ENCODE results near the gene EDN2. TPM values are rescaled to one million over a fixed set of nuclear protein-coding genes. Genes with fewer than 3 reads are reported as not detected.

EDN2 gene
- total and polyA plus RNA-seq, 8 donors = 1.5 to 71.8 (median 2.5) TPM; not detected in 3

- H3K4me1 ChIP-seq = peaks cover 22 to 39% (median 31%) of the 10 kb centered on the region in 4 donors
- peak overlapping the region; percentile 15 to 67 (median 63) for H3K27ac ChIP-seq
- peak; percentile 89 to 91 for DNase-seq
- H3K27me3 ChIP-seq = peaks cover 0 to 13% (median 0%) of the 10 kb centered on the region in 3 donors
- no peaks in the 10 kb centered on the region for H3K36me3 ChIP-seq
- no peaks in the 10 kb centered on the region for H3K9me3 ChIP-seq
- no peak for TF ChIP-seq POLR2A (IDR thresholded peaks at IDR 0.05)
- TF ChIP-seq EP300 (IDR thresholded peaks at IDR 0.05) = no peak
- TF ChIP-seq CTCF (IDR thresholded peaks at IDR 0.05) = peak in 5 of 7 experiments; percentile 68 to 87 (median 84)
- TF ChIP-seq POLR2AphosphoS5 (IDR thresholded peaks at IDR 0.05) = peak in 1 of 3 donors; percentile 15
- 15 to 54% (median 15%) methylated on average over 13 to 17 of the region's 17 CpGs for WGBS, 5 donors
- no peak overlapping the region for H3K4me3 ChIP-seq
- intact Hi-C loops (cut with DNase I; ENCODE audit: low total_unique reads) = no loop called here
Observed at GRCh38 chr1:41432481-41433280, 51.8 kb downstream of the EDN2 start.

- WGBS, 5 donors = 45 to 59% (median 52%) methylated on average over 13 to 20 of the region's 20 CpGs
- peak; percentile 34 to 65 for DNase-seq
- H3K4me3 ChIP-seq = no peak overlapping the region
Observed at GRCh38 chr1:41431490-41432350, 52.8 kb downstream of the EDN2 start.

GRCh38 chr1:41430582-41430981, 53.9 kb downstream of the EDN2 start:
- no peak for TF ChIP-seq POLR2A (IDR thresholded peaks at IDR 0.05)
- no peak for TF ChIP-seq EP300 (IDR thresholded peaks at IDR 0.05)
- intact Hi-C loops (cut with DNase I; ENCODE audit: low total_unique reads) = no loop called here
- Histone ChIP-seq H3K27me3 (peaks cover 0 to 6% (median 0%) of the 10 kb centered on the region in 3 donors), H3K4me1 (peaks cover 22 to 39% (median 31%) of the 10 kb centered on the region in 4 donors), H3K27ac (peak overlapping the region in 1 of 5 donors; percentile 35), H3K4me3 (no peak overlapping the region), H3K36me3 (no peaks in the 10 kb centered on the region), H3K9me3 (no peaks in the 10 kb centered on the region)
- 77 to 83% (median 79%) methylated on average over 4 of the region's 4 CpGs for WGBS, 5 donors
- peak in 1 of 2 donors; percentile 39 for DNase-seq

More at GRCh38 chr1:41431490-41432350, 52.8 kb downstream of the EDN2 start:
- H3K27ac ChIP-seq = peak overlapping the region in 4 of 5 donors; percentile 15 to 67 (median 47)
- H3K9me3 ChIP-seq = no peaks in the 10 kb centered on the region
- intact Hi-C loops (cut with DNase I; ENCODE audit: low total_unique reads) = no loop called here
- H3K4me1 ChIP-seq = peaks cover 22 to 39% (median 31%) of the 10 kb centered on the region in 4 donors
- peaks cover 0 to 13% (median 0%) of the 10 kb centered on the region in 3 donors for H3K27me3 ChIP-seq
- no peak for TF ChIP-seq POLR2A (IDR thresholded peaks at IDR 0.05)
- no peak for TF ChIP-seq POLR2AphosphoS5 (IDR thresholded peaks at IDR 0.05)
- no peak for TF ChIP-seq EP300 (IDR thresholded peaks at IDR 0.05)
- TF ChIP-seq CTCF (IDR thresholded peaks at IDR 0.05) = no peak
- H3K36me3 ChIP-seq = no peaks in the 10 kb centered on the region

- Histone ChIP-seq H3K4me1 (peaks cover 22 to 39% (median 31%) of the 10 kb centered on the region in 4 donors), H3K27me3 (peaks cover 0 to 1% (median 0%) of the 10 kb centered on the region in 3 donors), H3K4me3 (no peak overlapping the region), H3K36me3 (no peaks in the 10 kb centered on the region), H3K27ac (peak overlapping the region in 1 of 5 donors; percentile 35), H3K9me3 (no peaks in the 10 kb centered on the region)
- DNase-seq = no peak
- 63 to 79% (median 72%) methylated on average over 4 of the region's 4 CpGs for WGBS, 5 donors
- intact Hi-C loops (cut with DNase I; ENCODE audit: low total_unique reads) = no loop called here
- TF ChIP-seq EP300 (IDR thresholded peaks at IDR 0.05) (no peak), CTCF (IDR thresholded peaks at IDR 0.05) (no peak)
Observed at GRCh38 chr1:41430069-41430468, 54.4 kb downstream of the EDN2 start.
